ENCODE results near the gene NUMB.

Gene NUMB

GRCh38 chr14:73237786-73238423, 220.4 kb downstream of the NUMB start:
- peaks cover 0 to 48% (median 7%) of the 10 kb centered on the region in 3 experiments for H3K27me3 ChIP-seq (ENCODE audit: control insufficient read depth in 3 of 3, insufficient read depth in 3 of 3, low read depth in 1 of 3, low read length in 3 of 3)
- no peaks in the 10 kb centered on the region for H3K9me3 ChIP-seq (replicated peaks in 1 of 2; ENCODE audit: control insufficient read depth in 2 of 2, insufficient read depth in 1 of 2, low read depth in 1 of 2, low read length in 2 of 2)
- peaks cover 0 to 4% of the 10 kb centered on the region in 2 donors for H3K36me3 ChIP-seq (replicated peaks in 1 of 2; ENCODE audit: control insufficient read depth in 2 of 2, insufficient read depth in 2 of 2, low read length in 2 of 2)
- H4K91ac ChIP-seq (ENCODE audit: low read depth, low read length, poor library complexity): no peak overlapping the region
- DNase-seq (ENCODE audit: low spot score): no peak
- peak overlapping the region; percentile 85 for H3K9ac ChIP-seq (ENCODE audit: low read depth, low read length, poor library complexity)
- no peak overlapping the region for H2AK5ac ChIP-seq (ENCODE audit: low read depth, low read length)
- peak overlapping the region; percentile 21 for H3K23ac ChIP-seq (ENCODE audit: low read depth, low read length, poor library complexity)
- H3K18ac ChIP-seq (ENCODE audit: low read length): peak overlapping the region; percentile 49
- no peak overlapping the region for H3K14ac ChIP-seq (ENCODE audit: low read length)
- no CpG with 5 or more reads among the region's 73 CpGs for WGBS, 2 donors (ENCODE audit: extremely low coverage in 2 of 2, insufficient read length in 2 of 2, insufficient replicate concordance in 1 of 2)
- H2AFZ ChIP-seq (ENCODE audit: low read length): peak overlapping the region; percentile 90
- H2BK120ac ChIP-seq (ENCODE audit: low read depth, low read length): peak overlapping the region; percentile 82
- H2BK5ac ChIP-seq (ENCODE audit: low read length): no peak overlapping the region
- peaks cover 38 to 40% of the 10 kb centered on the region in 2 donors for H3K4me1 ChIP-seq (ENCODE audit: control insufficient read depth in 2 of 2, insufficient read depth in 1 of 2, low read depth in 1 of 2, low read length in 2 of 2)
- peak overlapping the region; percentile 8 for H3K4ac ChIP-seq (ENCODE audit: low read length)
- H2BK12ac ChIP-seq (ENCODE audit: low read length): no peak overlapping the region
- H3K27ac ChIP-seq (replicated peaks; ENCODE audit: low read length): no peak overlapping the region
- peak overlapping the region; percentile 37 to 86 for H3K4me3 ChIP-seq (ENCODE audit: low read length in 2 of 2)
- no peak overlapping the region for H4K8ac ChIP-seq (ENCODE audit: low read depth, low read length)
- H3K4me2 ChIP-seq (ENCODE audit: insufficient read depth, low read length, poor library complexity, severe bottlenecking): peak overlapping the region; percentile 90
- peaks cover 6% of the 10 kb centered on the region for H3K79me1 ChIP-seq (ENCODE audit: low read depth, low read length)
- peak overlapping the region; percentile 80 for H2BK15ac ChIP-seq (ENCODE audit: low read length)

GRCh38 chr14:73237219-73237785, 221.0 kb downstream of the NUMB start, which contains the start of gene PAPLN:
TSS of gene PAPLN (plus strand) at chr14:73237506. CDS start at chr14:73239779, 2,273 bp downstream.
- Histone ChIP-seq H3K14ac (ENCODE audit: low read length) (no peak within 1 kb of the TSS), H3K4me1 (ENCODE audit: control insufficient read depth in 2 of 2, insufficient read depth in 1 of 2, low read depth in 1 of 2, low read length in 2 of 2) (peaks cover 41 to 42% of the 10 kb centered on the region in 2 donors), H3K27me3 (ENCODE audit: control insufficient read depth in 3 of 3, insufficient read depth in 3 of 3, low read depth in 1 of 3, low read length in 3 of 3) (peaks cover 0 to 48% (median 7%) of the 10 kb centered on the region in 3 experiments)

GRCh38 chr14:73236752-73237218, 221.6 kb downstream of the NUMB start:
- WGBS, 2 donors (ENCODE audit: extremely low coverage in 2 of 2, insufficient read length in 2 of 2, insufficient replicate concordance in 1 of 2): no CpG with 5 or more reads among the region's 7 CpGs
- H3K4me1 ChIP-seq (ENCODE audit: control insufficient read depth in 2 of 2, insufficient read depth in 1 of 2, low read depth in 1 of 2, low read length in 2 of 2): peaks cover 39 to 46% of the 10 kb centered on the region in 2 donors
- peak overlapping the region; percentile 90 for H3K4me2 ChIP-seq (ENCODE audit: insufficient read depth, low read length, poor library complexity, severe bottlenecking)

More at GRCh38 chr14:73237219-73237785, 221.0 kb downstream of the NUMB start, which contains the start of gene PAPLN:
- H2BK12ac ChIP-seq (ENCODE audit: low read length): peak within 1 kb of the TSS; percentile 4
- no CpG with 5 or more reads among the region's 48 CpGs for WGBS, 2 donors (ENCODE audit: extremely low coverage in 2 of 2, insufficient read length in 2 of 2, insufficient replicate concordance in 1 of 2)
- peaks cover 6% of the 10 kb centered on the region for H3K79me1 ChIP-seq (ENCODE audit: low read depth, low read length)
- H3K9me3 ChIP-seq (replicated peaks in 1 of 2; ENCODE audit: control insufficient read depth in 2 of 2, insufficient read depth in 1 of 2, low read depth in 1 of 2, low read length in 2 of 2): no peaks in the 10 kb centered on the region
- peak within 1 kb of the TSS; percentile 90 for H2AFZ ChIP-seq (ENCODE audit: low read length)
- H3K36me3 ChIP-seq (replicated peaks in 1 of 2; ENCODE audit: control insufficient read depth in 2 of 2, insufficient read depth in 2 of 2, low read length in 2 of 2): peaks cover 0 to 4% of the 10 kb centered on the region in 2 donors
- H2AK5ac ChIP-seq (ENCODE audit: low read depth, low read length): peak within 1 kb of the TSS; percentile 82
- no peak within 1 kb of the TSS for H2BK5ac ChIP-seq (ENCODE audit: low read length)
- peak within 1 kb of the TSS; percentile 88 for H3K27ac ChIP-seq (replicated peaks; ENCODE audit: low read length)
- peak within 1 kb of the TSS; percentile 49 for H3K18ac ChIP-seq (ENCODE audit: low read length)
- H4K91ac ChIP-seq (ENCODE audit: low read depth, low read length, poor library complexity): no peak within 1 kb of the TSS
- H4K8ac ChIP-seq (ENCODE audit: low read depth, low read length): no peak within 1 kb of the TSS
- H3K4me2 ChIP-seq (ENCODE audit: insufficient read depth, low read length, poor library complexity, severe bottlenecking): peak within 1 kb of the TSS; percentile 90
- H3K4ac ChIP-seq (ENCODE audit: low read length): peak within 1 kb of the TSS; percentile 10
- H2BK120ac ChIP-seq (ENCODE audit: low read depth, low read length): peak within 1 kb of the TSS; percentile 82
- DNase-seq (ENCODE audit: low spot score): no peak
- H3K4me3 ChIP-seq (ENCODE audit: low read length in 2 of 2): peak within 1 kb of the TSS; percentile 37 to 86
- peak within 1 kb of the TSS; percentile 80 for H2BK15ac ChIP-seq (ENCODE audit: low read length)
- H3K9ac ChIP-seq (ENCODE audit: low read depth, low read length, poor library complexity): peak within 1 kb of the TSS; percentile 85
- H3K23ac ChIP-seq (ENCODE audit: low read depth, low read length, poor library complexity): peak within 1 kb of the TSS; percentile 67

DNA sequence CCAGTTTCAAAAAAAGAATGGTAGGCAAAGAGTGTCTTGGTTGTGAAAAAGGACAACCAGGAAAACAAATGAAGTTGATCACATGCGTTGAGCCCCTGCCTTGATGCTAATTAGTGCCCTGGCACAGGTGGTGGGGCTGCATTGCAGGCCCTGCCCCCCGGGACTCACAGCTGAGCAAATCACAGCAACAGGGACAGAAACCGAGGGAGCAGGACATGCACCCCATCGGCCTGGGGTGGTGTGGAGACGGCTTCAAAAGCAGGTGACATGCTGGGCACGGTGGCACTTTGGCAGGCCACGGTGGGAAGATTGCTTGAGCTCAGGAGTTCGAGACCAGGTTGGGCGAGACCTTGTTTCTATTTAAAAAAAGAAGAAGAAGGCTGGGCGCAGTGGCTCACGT, 222.2 kb downstream of the NUMB start:
- H3K4me2 ChIP-seq (ENCODE audit: insufficient read depth, low read length, poor library complexity, severe bottlenecking): peak overlapping the region; percentile 38
- no peak overlapping the region for H2BK12ac ChIP-seq (ENCODE audit: low read length)
- WGBS, 2 donors (ENCODE audit: extremely low coverage in 2 of 2, insufficient read length in 2 of 2, insufficient replicate concordance in 1 of 2): no CpG with 5 or more reads among the region's 11 CpGs
- H2BK15ac ChIP-seq (ENCODE audit: low read length): no peak overlapping the region
- no peak overlapping the region for H2BK120ac ChIP-seq (ENCODE audit: low read depth, low read length)
- no peak overlapping the region for H3K9ac ChIP-seq (ENCODE audit: low read depth, low read length, poor library complexity)
- peak overlapping the region; percentile 79 for H2BK5ac ChIP-seq (ENCODE audit: low read length)
- H2AFZ ChIP-seq (ENCODE audit: low read length): peak overlapping the region; percentile 75
- H3K4me3 ChIP-seq (ENCODE audit: low read length in 2 of 2): no peak overlapping the region
- peaks cover 6% of the 10 kb centered on the region for H3K79me1 ChIP-seq (ENCODE audit: low read depth, low read length)
- H3K18ac ChIP-seq (ENCODE audit: low read length): peak overlapping the region; percentile 0
- no peak overlapping the region for H3K4ac ChIP-seq (ENCODE audit: low read length)
- H3K23ac ChIP-seq (ENCODE audit: low read depth, low read length, poor library complexity): no peak overlapping the region
- no peaks in the 10 kb centered on the region for H3K36me3 ChIP-seq (replicated peaks in 1 of 2; ENCODE audit: control insufficient read depth in 2 of 2, insufficient read depth in 2 of 2, low read length in 2 of 2)
- peak overlapping the region; percentile 88 for H3K27ac ChIP-seq (replicated peaks; ENCODE audit: low read length)
- DNase-seq (ENCODE audit: low spot score): no peak
- peaks cover 0 to 40% (median 7%) of the 10 kb centered on the region in 3 experiments for H3K27me3 ChIP-seq (ENCODE audit: control insufficient read depth in 3 of 3, insufficient read depth in 3 of 3, low read depth in 1 of 3, low read length in 3 of 3)
- peak overlapping the region; percentile 0 for H2AK5ac ChIP-seq (ENCODE audit: low read depth, low read length)
- H3K4me1 ChIP-seq (ENCODE audit: control insufficient read depth in 2 of 2, insufficient read depth in 1 of 2, low read depth in 1 of 2, low read length in 2 of 2): peaks cover 37 to 46% of the 10 kb centered on the region in 2 donors
- H3K9me3 ChIP-seq (replicated peaks in 1 of 2; ENCODE audit: control insufficient read depth in 2 of 2, insufficient read depth in 1 of 2, low read depth in 1 of 2, low read length in 2 of 2): no peaks in the 10 kb centered on the region
- no peak overlapping the region for H4K8ac ChIP-seq (ENCODE audit: low read depth, low read length)
- H4K91ac ChIP-seq (ENCODE audit: low read depth, low read length, poor library complexity): no peak overlapping the region
- H3K14ac ChIP-seq (ENCODE audit: low read length): no peak overlapping the region

More at GRCh38 chr14:73236752-73237218, 221.6 kb downstream of the NUMB start:
- no peak overlapping the region for H2BK5ac ChIP-seq (ENCODE audit: low read length)
- H3K27me3 ChIP-seq (ENCODE audit: control insufficient read depth in 3 of 3, insufficient read depth in 3 of 3, low read depth in 1 of 3, low read length in 3 of 3): peaks cover 0 to 45% (median 7%) of the 10 kb centered on the region in 3 experiments
- H2BK120ac ChIP-seq (ENCODE audit: low read depth, low read length): peak overlapping the region; percentile 24
- H3K79me1 ChIP-seq (ENCODE audit: low read depth, low read length): peaks cover 6% of the 10 kb centered on the region
- H2AFZ ChIP-seq (ENCODE audit: low read length): no peak overlapping the region
- peaks cover 0 to 4% of the 10 kb centered on the region in 2 donors for H3K36me3 ChIP-seq (replicated peaks in 1 of 2; ENCODE audit: control insufficient read depth in 2 of 2, insufficient read depth in 2 of 2, low read length in 2 of 2)
- H3K4me3 ChIP-seq (ENCODE audit: low read length in 2 of 2): peak overlapping the region in 1 of 2 donors; percentile 86
- peak overlapping the region; percentile 46 for H3K9ac ChIP-seq (ENCODE audit: low read depth, low read length, poor library complexity)
- peak overlapping the region; percentile 49 for H3K18ac ChIP-seq (ENCODE audit: low read length)
- no peak overlapping the region for H3K14ac ChIP-seq (ENCODE audit: low read length)
- H2BK12ac ChIP-seq (ENCODE audit: low read length): peak overlapping the region; percentile 4
- H3K27ac ChIP-seq (replicated peaks; ENCODE audit: low read length): no peak overlapping the region
- no peak overlapping the region for H2BK15ac ChIP-seq (ENCODE audit: low read length)
- H3K9me3 ChIP-seq (replicated peaks in 1 of 2; ENCODE audit: control insufficient read depth in 2 of 2, insufficient read depth in 1 of 2, low read depth in 1 of 2, low read length in 2 of 2): no peaks in the 10 kb centered on the region
- DNase-seq (ENCODE audit: low spot score): no peak
- H3K23ac ChIP-seq (ENCODE audit: low read depth, low read length, poor library complexity): peak overlapping the region; percentile 67
- no peak overlapping the region for H4K91ac ChIP-seq (ENCODE audit: low read depth, low read length, poor library complexity)
- no peak overlapping the region for H4K8ac ChIP-seq (ENCODE audit: low read depth, low read length)
- no peak overlapping the region for H3K4ac ChIP-seq (ENCODE audit: low read length)
- H2AK5ac ChIP-seq (ENCODE audit: low read depth, low read length): peak overlapping the region; percentile 82

All from neuronal stem cell (in vitro differentiated cells).